A204.1 (cell line): ENCODE measurements around the gene ACAD10.
"Not testable (repeated sequence)": the region's sequence is repeated elsewhere in the genome, so short reads cannot be mapped to it uniquely, and the experiment has no call there.

ENCODE experiments used
- FAIRE-seq: peaks from 2 replicates; lab custom pipeline; 2012; peaks lifted over from hg19 to GRCh38; lab: Jason Lieb, UNC

The ACAD10 gene

DNA sequence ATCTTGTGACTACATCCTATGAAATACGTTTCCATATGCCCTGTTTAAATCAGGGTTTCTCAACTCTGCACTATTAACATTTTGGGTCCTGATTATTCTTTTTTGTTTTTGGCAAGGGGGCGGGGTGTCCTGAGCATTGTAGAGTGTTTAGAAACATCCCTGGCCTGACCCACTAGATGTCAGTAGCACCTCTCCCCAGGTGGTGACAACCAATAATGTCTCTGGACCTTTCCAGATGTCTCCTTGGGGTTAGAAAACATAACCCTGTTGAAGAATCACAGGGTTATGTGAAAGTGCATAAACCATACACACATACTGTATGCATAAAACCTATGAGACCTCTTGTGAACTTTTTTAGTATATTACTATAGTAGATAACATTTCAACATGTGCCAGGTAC lies 1.4 kb downstream of the ACAD10 start:
- FAIRE-seq: no peak

DNA sequence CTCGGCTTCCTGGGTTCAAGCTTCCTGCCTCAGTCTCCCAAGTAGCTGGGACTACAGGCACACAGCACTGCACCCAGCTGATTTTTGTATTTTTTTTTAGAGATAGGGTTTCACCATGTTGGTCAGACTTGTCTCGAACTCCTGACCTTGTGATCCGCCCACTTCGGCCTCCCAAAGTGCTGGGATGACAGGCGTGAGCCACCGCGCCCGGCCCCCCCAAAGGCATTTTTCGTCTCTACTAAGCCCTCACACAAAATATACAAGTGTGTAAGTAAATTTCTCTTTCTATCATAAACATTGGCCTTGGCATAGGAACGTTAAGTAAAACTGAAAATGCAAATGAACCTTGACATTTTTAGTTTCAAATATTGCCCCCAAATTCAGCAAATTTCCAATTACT lies 2.1 kb downstream of the ACAD10 start:
- no peak for FAIRE-seq

DNA sequence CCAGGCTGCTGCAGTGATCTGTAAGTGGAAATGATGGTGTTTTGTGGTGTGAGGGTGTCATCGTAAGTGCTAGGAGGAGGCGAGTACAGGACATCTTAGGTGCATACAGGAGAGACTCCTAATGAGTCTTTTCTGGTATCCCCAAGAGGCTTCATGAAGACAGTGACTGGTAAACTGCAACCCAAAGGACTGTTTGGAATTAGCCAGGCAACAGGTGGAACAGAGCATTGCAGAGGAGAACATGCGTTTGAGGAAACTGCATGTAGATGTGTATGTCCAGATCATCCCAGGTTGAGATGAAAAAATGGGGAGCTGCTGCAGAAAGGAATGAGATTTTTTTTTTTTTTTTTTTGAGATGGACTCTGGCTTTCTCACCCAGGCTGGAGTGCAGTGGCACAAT lies 5.4 kb downstream of the ACAD10 start:
- FAIRE-seq: no peak

DNA sequence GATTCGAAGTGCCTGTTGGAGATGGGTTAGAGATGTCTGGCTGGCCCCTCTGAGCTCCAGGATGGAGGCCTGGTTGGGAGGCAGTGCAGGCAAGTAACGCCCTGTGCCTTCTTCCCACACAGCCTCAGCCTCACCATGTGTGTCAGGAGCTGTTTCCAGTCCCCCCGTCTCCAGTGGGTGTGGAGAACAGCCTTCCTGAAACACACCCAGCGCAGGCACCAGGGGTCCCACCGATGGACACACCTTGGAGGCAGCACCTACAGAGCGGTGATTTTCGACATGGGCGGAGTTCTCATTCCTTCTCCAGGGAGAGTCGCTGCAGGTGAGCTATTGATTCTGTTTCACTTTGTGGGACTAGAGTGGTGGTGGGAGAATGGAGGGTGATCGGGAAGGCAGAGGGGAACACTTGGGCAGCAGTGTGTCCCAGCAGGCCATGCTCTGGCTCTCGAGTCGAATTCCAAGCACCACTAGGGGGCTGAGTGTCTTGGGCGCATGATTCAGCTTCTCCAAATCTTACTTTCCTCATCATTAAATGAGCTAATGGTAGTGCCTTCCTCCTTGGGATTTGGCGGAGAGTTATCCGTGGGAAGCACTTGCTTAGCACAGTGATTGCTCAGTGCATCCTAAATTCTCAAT lies 6.8 kb downstream of the ACAD10 start:
- no peak for FAIRE-seq

DNA sequence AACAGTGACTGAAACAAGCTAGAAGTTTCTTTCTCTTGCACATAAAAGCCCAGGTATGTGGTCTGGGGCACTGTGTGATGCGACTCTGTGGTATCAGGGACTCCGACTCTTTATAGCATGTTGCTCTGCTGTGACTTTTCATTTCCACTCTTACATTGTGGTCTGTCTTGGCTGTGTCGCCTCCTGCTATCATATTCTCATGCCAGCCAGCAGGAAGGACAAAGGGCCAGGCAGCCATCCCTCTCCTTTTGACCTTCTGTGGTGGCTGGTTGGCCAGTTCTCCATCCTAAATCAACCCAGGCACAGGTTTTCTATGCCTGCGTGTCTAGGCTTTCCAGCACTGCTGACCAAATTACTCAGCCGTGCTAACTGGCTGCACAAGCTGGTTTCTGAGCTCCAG lies 8.0 kb downstream of the ACAD10 start:
- FAIRE-seq: no peak

DNA sequence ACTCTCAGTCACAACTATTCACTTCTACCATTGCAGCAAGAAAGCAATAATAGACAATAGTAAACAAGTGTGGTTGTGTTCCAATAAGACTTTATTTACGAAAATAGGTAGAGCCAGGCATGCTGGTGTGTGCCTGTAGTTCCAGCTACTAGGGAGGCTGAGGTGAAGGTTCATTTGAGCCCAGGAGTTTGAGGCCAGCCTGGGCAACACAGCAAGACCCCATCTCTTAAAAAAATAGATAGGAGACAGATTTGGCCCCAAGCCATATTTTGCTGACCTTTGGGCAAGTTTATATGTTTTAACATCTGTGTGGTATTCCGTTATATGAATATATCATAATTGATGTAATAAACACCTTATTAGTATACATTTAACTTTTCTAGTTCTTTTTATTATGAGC lies 14.1 kb downstream of the ACAD10 start:
- FAIRE-seq: no peak

DNA sequence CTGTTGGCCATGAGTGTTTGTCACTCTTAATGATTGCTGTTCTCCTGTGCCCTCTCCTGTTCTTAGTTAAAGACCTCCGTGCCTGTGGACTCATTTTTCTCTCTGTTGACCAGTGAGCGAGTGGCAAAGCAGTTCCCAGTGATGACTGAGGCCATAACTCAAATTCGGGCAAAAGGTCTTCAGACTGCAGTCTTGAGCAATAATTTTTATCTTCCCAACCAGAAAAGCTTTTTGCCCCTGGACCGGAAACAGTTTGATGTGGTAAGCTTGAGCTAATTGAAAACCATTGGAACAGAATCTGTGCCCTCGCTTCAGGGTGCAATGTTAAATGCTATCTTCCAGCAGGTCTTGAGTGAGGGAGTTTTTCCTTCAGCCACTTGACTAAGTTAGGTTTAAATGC lies 19.8 kb downstream of the ACAD10 start:
- no peak for FAIRE-seq

DNA sequence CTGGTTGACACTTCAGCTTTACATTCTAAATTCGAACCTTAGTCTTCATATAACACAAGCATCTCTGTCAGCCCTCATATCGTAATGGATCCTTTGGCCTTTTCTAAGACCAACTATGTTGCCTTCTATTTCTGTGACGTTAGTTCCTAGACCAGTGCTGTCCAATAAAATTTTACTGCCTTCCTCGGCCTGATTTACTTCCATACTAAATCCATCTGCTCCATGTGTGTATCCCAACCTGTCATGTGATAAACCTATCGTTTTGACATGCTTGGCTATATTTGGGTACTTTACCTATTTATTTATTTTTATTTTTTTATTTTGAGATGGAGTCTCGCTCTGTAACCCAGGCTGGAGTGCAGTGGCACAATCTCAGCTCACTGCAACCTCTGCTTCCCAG lies 20.3 kb downstream of the ACAD10 start:
- FAIRE-seq: no peak

DNA sequence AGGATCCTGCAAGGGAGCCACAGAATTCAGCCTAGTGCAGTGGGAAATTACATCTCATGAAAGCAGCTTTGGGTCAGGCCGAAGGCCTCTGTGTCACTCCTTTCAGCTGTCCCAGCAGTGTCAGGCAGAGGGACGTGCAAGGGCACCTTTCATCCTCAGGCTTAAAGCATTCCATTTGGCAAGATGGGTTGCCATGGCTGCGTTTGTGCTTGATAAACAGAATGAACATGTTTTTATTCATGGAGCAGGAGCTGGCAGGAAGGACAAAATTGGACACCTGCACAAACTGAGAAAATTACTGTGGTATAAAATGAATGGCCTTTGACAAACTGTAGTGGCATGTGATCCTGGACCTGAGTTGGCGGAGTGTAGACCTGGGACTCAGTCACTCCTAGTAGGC lies 29.4 kb downstream of the ACAD10 start:
- FAIRE-seq: no peak

DNA sequence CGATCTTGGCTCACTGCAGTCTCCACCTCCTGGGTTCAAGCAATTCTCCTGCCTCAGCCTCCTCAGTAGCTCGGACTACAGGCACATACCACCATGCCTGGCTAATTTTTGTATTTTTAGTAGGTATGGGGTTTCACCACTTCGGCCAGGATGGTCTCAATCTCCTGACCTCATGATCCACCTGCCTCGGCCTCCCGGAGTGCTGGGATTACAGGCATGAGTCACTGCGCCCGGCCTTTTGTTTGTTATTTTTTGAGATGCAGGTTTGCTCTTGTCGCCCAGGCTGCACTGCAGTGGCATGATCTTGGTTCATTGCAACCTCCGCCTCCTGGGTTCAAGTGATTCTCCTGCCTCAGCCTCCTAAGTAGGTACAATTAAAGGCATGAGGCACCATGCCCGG lies 33.5 kb downstream of the ACAD10 start:
- not testable (repeated sequence) for FAIRE-seq

DNA sequence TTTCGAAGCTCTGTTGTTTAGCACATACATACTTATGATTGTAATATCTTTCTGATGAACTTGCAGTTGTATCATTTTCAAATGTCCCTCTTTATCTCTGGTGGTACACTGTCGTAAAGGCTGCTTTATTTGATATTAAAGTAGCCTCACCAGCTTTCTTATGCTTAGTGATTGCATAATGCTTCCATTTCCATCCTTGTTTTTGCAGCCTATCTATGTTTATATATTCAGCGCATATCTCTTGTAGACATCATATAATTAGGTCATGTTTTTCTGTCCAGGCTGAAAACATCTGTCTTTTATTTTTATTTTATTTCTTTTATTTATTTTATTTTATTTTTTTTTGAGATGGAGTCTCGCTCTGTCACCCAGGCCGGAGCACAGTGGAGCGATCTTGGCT lies 34.6 kb downstream of the ACAD10 start:
- no peak for FAIRE-seq

DNA sequence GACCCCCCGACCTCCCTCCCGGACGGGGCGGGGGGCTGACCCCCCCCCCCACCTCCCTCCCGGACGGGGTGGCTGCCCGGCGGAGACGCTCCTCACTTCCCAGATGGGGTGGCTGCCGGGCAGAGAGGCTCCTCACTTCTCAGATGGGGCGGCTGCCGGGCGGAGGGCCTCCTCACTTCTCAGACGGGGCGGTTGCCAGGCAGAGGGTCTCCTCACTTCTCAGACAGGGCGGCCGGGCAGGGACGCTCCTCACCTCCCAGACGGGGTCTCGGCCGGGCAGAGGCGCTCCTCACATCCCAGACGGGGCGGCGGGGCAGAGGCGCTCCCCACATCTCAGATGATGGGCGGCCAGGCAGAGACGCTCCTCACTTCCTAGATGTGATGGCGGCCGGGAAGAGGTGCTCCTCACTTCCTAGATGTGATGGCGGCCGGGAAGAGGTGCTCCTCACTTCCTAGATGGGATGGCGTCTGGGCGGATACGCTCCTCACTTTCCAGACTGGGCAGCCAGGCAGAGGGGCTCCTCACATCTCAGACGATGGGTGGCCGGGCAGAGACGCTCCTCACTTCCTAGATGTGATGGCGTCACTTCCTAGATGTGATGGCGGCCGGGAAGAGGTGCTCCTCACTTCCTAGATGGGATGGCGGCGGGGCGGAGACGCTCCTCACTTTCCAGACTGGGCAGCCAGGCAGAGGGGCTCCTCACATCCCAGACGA lies 38.0 kb downstream of the ACAD10 start:
- not testable (repeated sequence) for FAIRE-seq

DNA sequence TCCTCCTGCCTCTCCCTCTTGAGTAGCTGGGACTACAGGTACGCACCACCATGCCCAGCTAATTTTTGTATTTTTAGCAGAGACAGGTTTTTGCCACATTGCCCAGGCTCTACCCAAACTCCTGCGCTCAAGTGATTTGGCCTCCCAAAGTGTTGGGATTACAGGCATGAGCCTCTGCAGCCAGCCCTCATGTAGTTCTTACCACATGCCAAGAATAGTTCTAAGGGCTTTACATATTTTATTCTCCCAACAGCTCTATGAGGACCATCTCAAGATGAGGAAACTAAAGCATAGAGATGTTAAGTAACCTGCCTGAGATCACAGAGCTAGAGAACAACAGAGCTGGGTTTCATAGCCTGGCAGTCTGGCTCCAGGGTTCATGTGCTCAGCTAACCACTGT lies 42.9 kb downstream of the ACAD10 start:
- no peak for FAIRE-seq

DNA sequence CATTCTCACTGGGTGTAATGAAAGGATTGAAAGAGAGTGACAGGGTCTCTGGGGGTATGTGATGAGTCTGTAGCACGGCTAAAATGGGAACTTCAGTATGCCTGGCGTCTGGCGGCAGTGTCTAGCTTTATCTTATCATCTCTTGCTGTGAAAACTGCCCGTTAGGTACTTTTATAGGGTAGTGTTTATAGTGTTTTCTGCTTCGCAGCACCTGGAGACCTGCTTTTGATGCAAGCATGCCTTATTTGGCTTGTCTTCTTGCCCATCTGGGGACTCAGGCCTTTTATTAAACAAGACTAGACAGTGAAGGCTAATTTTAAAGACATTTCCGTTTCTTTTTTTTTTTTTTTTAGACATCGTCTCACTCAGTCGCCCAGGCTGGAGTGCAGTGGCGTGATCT lies 44.6 kb downstream of the ACAD10 start:
- no peak for FAIRE-seq

DNA sequence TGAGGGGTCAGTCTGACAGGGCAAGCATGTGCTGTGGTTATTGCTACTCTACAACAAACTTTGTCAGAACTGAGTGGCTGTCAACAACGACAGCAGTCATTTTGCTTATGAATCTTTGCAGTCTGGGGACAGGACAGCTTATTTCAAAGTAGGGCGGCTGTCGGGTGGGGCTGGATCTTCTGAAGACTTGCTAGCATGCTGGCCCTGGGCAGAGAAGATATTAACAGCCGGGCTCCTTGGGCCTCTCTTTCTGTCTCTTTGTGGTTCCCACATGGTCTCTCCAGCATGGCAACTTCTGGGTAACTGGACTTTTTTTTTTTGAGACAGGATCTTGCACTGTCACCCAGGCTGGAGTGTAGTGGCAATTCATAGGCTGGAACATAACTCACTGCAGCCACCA lies 46.9 kb downstream of the ACAD10 start:
- no peak for FAIRE-seq

DNA sequence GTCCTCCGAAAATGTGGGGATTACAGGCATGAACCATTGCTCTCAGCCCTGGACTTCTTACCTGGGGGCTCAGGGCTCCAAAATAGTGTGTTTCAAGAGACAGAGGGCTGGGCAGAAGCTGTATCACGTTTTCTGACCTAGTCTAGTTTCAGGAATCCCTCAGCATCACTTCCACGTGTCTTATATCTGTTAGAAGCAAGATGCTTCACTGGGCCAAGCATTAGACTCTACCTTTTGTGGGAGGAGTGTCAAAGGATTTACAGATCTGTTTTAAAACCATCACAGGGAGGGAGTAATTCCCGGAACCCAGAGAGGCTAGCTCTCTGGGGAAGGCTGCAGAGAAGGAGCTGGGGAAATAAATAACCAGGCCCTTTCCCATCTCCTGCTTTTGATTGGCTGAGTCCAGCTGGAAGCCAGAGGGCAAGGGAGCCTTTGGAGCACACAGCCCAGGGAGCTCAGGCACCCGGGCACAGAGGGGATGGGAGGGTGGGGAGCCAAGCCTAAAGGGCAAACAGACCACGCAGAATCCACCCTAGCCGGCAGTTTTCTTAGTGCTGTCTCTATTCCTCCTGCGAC lies 47.6 kb downstream of the ACAD10 start:
- FAIRE-seq: no peak

DNA sequence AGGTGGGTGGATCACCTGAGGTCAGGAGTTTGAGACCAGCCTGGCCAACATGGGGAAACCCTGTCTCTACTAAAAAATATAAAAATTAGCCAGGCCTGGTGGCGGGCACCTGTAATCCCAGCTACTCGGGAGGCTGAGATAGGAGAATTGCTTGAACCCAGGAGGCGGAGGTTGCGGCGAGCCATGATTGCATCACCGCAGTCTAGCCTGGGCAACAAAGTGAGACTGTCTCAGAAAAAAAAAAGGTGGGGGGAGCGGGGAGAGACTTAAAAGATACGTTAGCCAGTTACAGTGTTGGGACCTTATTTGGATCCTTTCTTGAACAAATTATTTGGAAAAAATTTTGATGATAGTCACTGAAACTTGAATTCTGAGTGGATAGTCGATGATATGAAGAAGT lies 53.7 kb downstream of the ACAD10 start:
- not testable (repeated sequence) for FAIRE-seq

DNA sequence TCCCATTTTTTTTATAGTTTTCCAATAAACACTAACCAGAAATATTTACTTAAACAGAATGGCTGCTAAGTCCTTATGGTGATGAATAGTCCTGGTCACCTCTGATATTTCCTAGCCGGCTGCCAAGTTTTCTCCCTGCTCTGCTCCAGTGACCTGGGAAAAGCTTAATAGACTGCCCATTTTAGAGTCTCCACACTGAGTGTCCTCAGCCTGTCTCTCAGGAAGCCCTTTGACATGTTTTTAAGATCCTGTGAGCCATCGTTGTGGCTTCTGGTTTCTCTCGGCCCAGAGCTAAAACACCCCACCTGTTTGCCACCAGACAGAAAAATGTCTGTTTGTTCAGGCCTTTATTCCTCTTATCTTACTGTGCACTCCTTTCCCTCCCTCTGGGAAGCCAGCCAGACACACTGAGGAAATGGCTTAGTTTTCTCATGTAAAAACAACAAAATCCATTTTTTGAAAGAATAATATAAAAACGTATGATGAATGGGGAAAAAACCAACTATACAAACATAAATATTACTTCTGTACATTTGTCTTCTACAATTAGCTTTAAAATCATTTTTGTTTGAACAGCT lies 55.5 kb downstream of the ACAD10 start:
- no peak for FAIRE-seq

DNA sequence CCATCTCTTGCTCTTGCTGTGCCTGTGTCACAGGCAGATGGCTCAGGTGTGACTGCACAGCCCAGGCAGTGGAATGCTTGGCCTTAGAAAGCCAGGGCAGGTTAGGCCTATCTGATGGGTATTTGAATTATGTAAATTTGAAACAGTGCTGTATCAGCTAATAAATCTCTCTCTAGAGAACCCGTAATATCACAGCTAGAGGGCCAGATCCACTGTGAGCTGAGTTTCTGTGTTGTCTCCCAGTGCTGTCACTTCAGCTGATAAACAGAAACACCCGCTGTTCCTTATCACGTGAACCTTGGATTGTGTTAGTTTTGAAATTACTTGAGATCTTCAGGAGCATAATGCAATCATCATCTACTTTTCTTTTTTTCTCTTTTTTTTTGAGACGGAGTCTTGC lies 59.4 kb downstream of the ACAD10 start:
- FAIRE-seq: no peak

DNA sequence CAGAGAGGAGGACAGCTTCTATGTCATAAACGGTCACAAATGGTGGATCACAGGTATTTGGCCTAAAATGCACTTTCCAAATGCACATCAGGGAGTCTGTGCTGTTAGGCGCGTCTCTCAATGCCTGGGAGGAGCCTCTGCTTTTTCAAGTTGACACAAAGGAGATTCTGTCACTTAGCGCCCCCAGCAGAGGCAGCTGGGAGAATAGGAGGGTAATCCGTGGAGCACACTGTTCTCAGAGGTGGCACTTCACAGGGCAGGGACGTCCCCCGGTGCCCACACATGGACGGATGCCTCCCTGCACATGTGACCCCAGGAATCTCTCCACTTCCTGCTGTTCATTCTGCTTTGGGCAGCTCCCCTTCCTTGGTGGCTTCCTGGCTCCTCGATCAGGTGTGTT lies 61.5 kb downstream of the ACAD10 start:
- no peak for FAIRE-seq

DNA sequence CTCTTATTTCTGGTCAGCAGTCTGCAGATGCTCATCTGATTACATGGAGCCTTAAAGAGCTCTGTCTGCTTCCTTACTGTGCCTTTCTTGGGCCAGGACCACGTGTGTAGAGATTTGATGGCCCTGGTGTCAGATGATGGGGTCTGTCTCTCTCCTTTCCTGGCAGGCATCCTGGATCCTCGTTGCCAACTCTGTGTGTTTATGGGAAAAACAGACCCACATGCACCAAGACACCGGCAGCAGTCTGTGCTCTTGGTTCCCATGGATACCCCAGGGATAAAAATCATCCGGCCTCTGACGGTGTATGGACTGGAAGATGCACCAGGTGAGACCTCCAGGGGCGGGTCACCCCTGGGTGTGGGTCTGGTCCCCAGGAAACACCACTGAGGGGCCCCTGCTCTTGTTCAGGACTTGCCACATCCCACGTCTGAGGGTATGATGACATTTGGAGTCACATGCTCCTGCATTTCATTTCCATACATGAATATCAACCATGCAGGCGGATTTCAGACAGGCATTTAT lies 62.4 kb downstream of the ACAD10 start:
- no peak for FAIRE-seq

DNA sequence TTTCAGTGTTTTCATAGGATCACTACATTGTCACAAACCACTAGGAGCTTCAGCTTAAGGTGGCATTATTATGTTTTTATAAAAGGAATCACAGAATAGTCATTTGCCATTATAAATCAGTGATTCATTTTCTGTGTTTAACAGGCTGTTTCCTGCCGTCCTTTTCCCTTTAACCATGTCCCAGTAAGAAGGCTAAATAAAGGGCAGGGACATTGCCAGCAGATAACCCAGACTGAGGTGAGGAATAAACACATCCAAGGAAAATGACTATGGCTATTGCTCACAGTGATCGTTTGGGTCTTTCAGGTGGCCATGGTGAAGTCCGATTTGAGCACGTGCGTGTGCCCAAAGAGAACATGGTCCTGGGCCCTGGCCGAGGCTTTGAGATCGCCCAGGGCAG lies 63.0 kb downstream of the ACAD10 start:
- FAIRE-seq: no peak

DNA sequence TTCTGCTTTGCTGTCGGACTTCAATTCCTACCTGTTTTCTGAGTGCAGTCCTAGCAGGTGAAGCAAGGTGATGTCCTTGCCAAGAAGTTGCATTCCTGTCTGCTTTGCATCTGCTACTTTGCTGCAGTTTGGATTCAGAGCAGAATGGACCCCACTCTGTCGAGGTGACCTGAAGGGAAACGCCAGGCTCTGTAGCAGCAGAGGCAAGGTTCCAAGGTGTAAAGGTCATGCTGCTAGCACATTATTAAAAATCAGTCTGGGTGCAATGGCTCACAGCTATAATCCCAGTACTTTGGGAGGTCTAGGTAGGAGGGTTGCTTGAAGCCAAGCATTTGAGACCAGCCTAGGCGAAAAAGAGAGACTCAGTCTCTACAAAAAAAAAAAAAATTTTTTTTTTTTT lies 63.5 kb downstream of the ACAD10 start:
- FAIRE-seq: no peak
